Trophoblast cell (in vitro differentiated cells and primary cell): ENCODE results near the gene ANTXR1.

Experiments used
- DNase-seq, 2 donors: peaks; one replicate each; pipeline ENCODE4 v3.0.0-alpha.2; 2016
- H2AFZ ChIP-seq: 2 replicates; pipeline ENCODE4 v1.6.1; 2013; ENCODE audit warnings: low read length, moderate library complexity, mild to moderate bottlenecking; ENCODE audit not compliant: insufficient read depth, poor library complexity
- H2AK5ac ChIP-seq: 2 replicates; pipeline ENCODE4 v1.6.1; 2013; ENCODE audit warnings: mild to moderate bottlenecking, low read length
- H2BK120ac ChIP-seq: 2 replicates; pipeline ENCODE4 v1.6.1; 2013; ENCODE audit warnings: low read length, mild to moderate bottlenecking, moderate library complexity; ENCODE audit not compliant: insufficient read depth, poor library complexity
- H2BK12ac ChIP-seq: 2 replicates; pipeline ENCODE4 v1.6.1; 2013; ENCODE audit warnings: mild to moderate bottlenecking, low read length, moderate library complexity
- H2BK5ac ChIP-seq: 2 replicates; pipeline ENCODE4 v1.6.1; 2013; ENCODE audit warnings: low read length, low read depth, moderate library complexity, mild to moderate bottlenecking; ENCODE audit not compliant: poor library complexity
- H3K14ac ChIP-seq: 2 replicates; pipeline ENCODE4 v1.6.1; 2013; ENCODE audit warnings: mild to moderate bottlenecking, low read length
- H3K18ac ChIP-seq: 2 replicates; pipeline ENCODE4 v1.6.1; 2013; ENCODE audit warnings: mild to moderate bottlenecking, low read length
- H3K23ac ChIP-seq: 2 replicates; pipeline ENCODE4 v1.6.1; 2013; ENCODE audit warnings: low read length
- H3K27ac ChIP-seq: 2 replicates; pipeline ENCODE4 v1.5.1; 2013; ENCODE audit warnings: low read depth, mild to moderate bottlenecking, inconsistent platforms, low read length, moderate library complexity
- H3K27me3 ChIP-seq: 2 replicates; pipeline ENCODE4 v1.6.1; 2013; ENCODE audit warnings: inconsistent platforms, mild to moderate bottlenecking, low read length, moderate library complexity; ENCODE audit not compliant: insufficient read depth
- H3K36me3 ChIP-seq, 2 experiments: 1 replicate in 1 of 2; 2 replicates in 1 of 2; pipeline ENCODE4 v1.6.1; 2013; ENCODE audit warnings: low read length in 2 of 2, mild to moderate bottlenecking in 2 of 2, moderate library complexity in 1 of 2; ENCODE audit not compliant: insufficient read depth in 2 of 2, control insufficient read depth in 1 of 2
- H3K4ac ChIP-seq: 2 replicates; pipeline ENCODE4 v1.6.1; 2013; ENCODE audit warnings: low read depth, mild to moderate bottlenecking, low read length, moderate library complexity
- H3K4me1 ChIP-seq, 2 experiments: 1 replicate in 1 of 2; 2 replicates in 1 of 2; pipeline ENCODE4 v1.6.1; 2013; ENCODE audit warnings: low read length in 2 of 2, mild to moderate bottlenecking in 2 of 2, moderate library complexity in 1 of 2; ENCODE audit not compliant: insufficient read depth in 2 of 2, control insufficient read depth in 1 of 2
- H3K4me2 ChIP-seq: 2 replicates; pipeline ENCODE4 v1.6.1; 2013; ENCODE audit warnings: inconsistent platforms, mild to moderate bottlenecking, low read length, moderate library complexity
- H3K4me3 ChIP-seq: 2 replicates; pipeline ENCODE4 v1.5.1; 2013; ENCODE audit warnings: mild to moderate bottlenecking, low read depth, low read length, inconsistent platforms
- H3K79me1 ChIP-seq: one replicate; pipeline ENCODE4 v1.6.1; 2013; ENCODE audit warnings: low read length
- H3K79me2 ChIP-seq: 2 replicates; pipeline ENCODE4 v1.6.1; 2013; ENCODE audit warnings: low read length, mild to moderate bottlenecking; ENCODE audit not compliant: control insufficient read depth, insufficient read depth, poor library complexity
- H3K9ac ChIP-seq: 2 replicates; pipeline ENCODE4 v1.6.1; 2013; ENCODE audit warnings: mild to moderate bottlenecking, low read length
- H3K9me3 ChIP-seq: 2 replicates; pipeline ENCODE4 v1.6.1; 2013; ENCODE audit warnings: low read depth, mild to moderate bottlenecking, control low read depth, inconsistent platforms, low read length; ENCODE audit not compliant: insufficient read depth
- H4K12ac ChIP-seq: 2 replicates; pipeline ENCODE4 v1.6.1; 2013; ENCODE audit warnings: low read depth, mild to moderate bottlenecking, low read length, moderate library complexity
- H4K8ac ChIP-seq: 2 replicates; pipeline ENCODE4 v1.6.1; 2013; ENCODE audit warnings: low read depth, mild to moderate bottlenecking, low read length, moderate library complexity
- H4K91ac ChIP-seq: one replicate; pipeline ENCODE4 v1.6.1; 2013; ENCODE audit warnings: low read depth, mild to moderate bottlenecking, low read length, moderate library complexity
- WGBS: extraction: QIAGEN DNeasy Blood & Tissue Kit; methylation state at CpG from one replicate; pipeline ENCODE4 v1.1.7; 2013; ENCODE audit warnings: missing lambda C conversion rate; ENCODE audit not compliant: insufficient read length, insufficient coverage; ENCODE audit errors: extremely low coverage; 5-methylcytosine and 5-hydroxymethylcytosine counted together

Gene ANTXR1

GRCh38 chr2:68987021-68987503, 25.9 kb upstream of the ANTXR1 start:
- no peak overlapping the region for H3K4me2 ChIP-seq
- no CpG with 5 or more reads among the region's 5 CpGs for WGBS
- H3K27me3 ChIP-seq, result no peaks in the 10 kb centered on the region

GRCh38 chr2:68989035-68989434, 23.9 kb upstream of the ANTXR1 start:
- Histone ChIP-seq H2BK120ac (no peak overlapping the region), H3K36me3 (no peaks in the 10 kb centered on the region), H3K27me3 (no peaks in the 10 kb centered on the region), H3K9ac (no peak overlapping the region), H3K79me2 (no peaks in the 10 kb centered on the region), H3K18ac (no peak overlapping the region), H3K23ac (no peak overlapping the region), H3K9me3 (no peaks in the 10 kb centered on the region), H4K91ac (no peak overlapping the region), H3K79me1 (no peaks in the 10 kb centered on the region), H2BK5ac (no peak overlapping the region), H3K27ac (no peak overlapping the region), H3K4me1 (no peaks in the 10 kb centered on the region), H4K12ac (no peak overlapping the region), H3K14ac (no peak overlapping the region), H3K4ac (no peak overlapping the region), H2BK12ac (no peak overlapping the region), H2AK5ac (no peak overlapping the region), H4K8ac (no peak overlapping the region), H2AFZ (no peak overlapping the region), H3K4me2 (no peak overlapping the region), H3K4me3 (no peak overlapping the region)
- WGBS, result no CpG with 5 or more reads among the region's 5 CpGs
- no peak for DNase-seq

More at GRCh38 chr2:68987021-68987503, 25.9 kb upstream of the ANTXR1 start:
- no peak overlapping the region for H2BK5ac ChIP-seq
- H3K27ac ChIP-seq, result no peak overlapping the region
- H2BK120ac ChIP-seq, result no peak overlapping the region
- no peak overlapping the region for H3K14ac ChIP-seq
- H2AK5ac ChIP-seq, result no peak overlapping the region
- H3K4ac ChIP-seq, result no peak overlapping the region
- no peaks in the 10 kb centered on the region for H3K9me3 ChIP-seq
- no peaks in the 10 kb centered on the region for H3K36me3 ChIP-seq
- DNase-seq, result no peak
- H3K23ac ChIP-seq, result peak overlapping the region; percentile 27
- no peak overlapping the region for H2AFZ ChIP-seq
- H3K18ac ChIP-seq, result no peak overlapping the region
- H3K79me2 ChIP-seq, result no peaks in the 10 kb centered on the region
- H4K8ac ChIP-seq, result no peak overlapping the region
- H2BK12ac ChIP-seq, result no peak overlapping the region
- H3K9ac ChIP-seq, result no peak overlapping the region
- H3K4me3 ChIP-seq, result no peak overlapping the region
- no peak overlapping the region for H4K12ac ChIP-seq
- no peak overlapping the region for H4K91ac ChIP-seq
- H3K79me1 ChIP-seq, result no peaks in the 10 kb centered on the region
- no peaks in the 10 kb centered on the region for H3K4me1 ChIP-seq

GRCh38 chr2:68992341-68992740, 20.6 kb upstream of the ANTXR1 start:
- H3K4me3 ChIP-seq, result no peak overlapping the region
- H2BK5ac ChIP-seq, result no peak overlapping the region
- WGBS, result no CpG with 5 or more reads among the region's 5 CpGs
- no peaks in the 10 kb centered on the region for H3K79me2 ChIP-seq
- H3K79me1 ChIP-seq, result no peaks in the 10 kb centered on the region
- H3K27me3 ChIP-seq, result no peaks in the 10 kb centered on the region
- no peak overlapping the region for H4K91ac ChIP-seq
- no peak overlapping the region for H2BK120ac ChIP-seq
- H3K4me2 ChIP-seq, result no peak overlapping the region
- no peak overlapping the region for H4K12ac ChIP-seq
- DNase-seq, result no peak
- H2AK5ac ChIP-seq, result no peak overlapping the region
- H3K23ac ChIP-seq, result no peak overlapping the region
- no peak overlapping the region for H3K14ac ChIP-seq
- H3K9me3 ChIP-seq, result peaks cover 2% of the 10 kb centered on the region
- no peak overlapping the region for H3K18ac ChIP-seq
- H2BK12ac ChIP-seq, result no peak overlapping the region
- no peak overlapping the region for H3K27ac ChIP-seq
- H2AFZ ChIP-seq, result no peak overlapping the region
- no peak overlapping the region for H3K9ac ChIP-seq
- no peaks in the 10 kb centered on the region for H3K4me1 ChIP-seq
- no peak overlapping the region for H3K4ac ChIP-seq
- no peaks in the 10 kb centered on the region for H3K36me3 ChIP-seq
- H4K8ac ChIP-seq, result no peak overlapping the region

GRCh38 chr2:68992933-68993332, 20.0 kb upstream of the ANTXR1 start:
- Histone ChIP-seq H3K4me1 (no peaks in the 10 kb centered on the region), H2AFZ (no peak overlapping the region), H4K8ac (no peak overlapping the region), H2BK12ac (no peak overlapping the region), H2BK120ac (no peak overlapping the region), H3K79me1 (no peaks in the 10 kb centered on the region), H2BK5ac (no peak overlapping the region), H2AK5ac (no peak overlapping the region), H3K9ac (no peak overlapping the region), H3K9me3 (peaks cover 2% of the 10 kb centered on the region), H3K4ac (no peak overlapping the region), H4K12ac (no peak overlapping the region), H3K36me3 (no peaks in the 10 kb centered on the region), H3K27me3 (no peaks in the 10 kb centered on the region), H3K4me3 (no peak overlapping the region), H4K91ac (no peak overlapping the region), H3K18ac (no peak overlapping the region), H3K79me2 (no peaks in the 10 kb centered on the region), H3K27ac (no peak overlapping the region), H3K4me2 (no peak overlapping the region), H3K14ac (no peak overlapping the region), H3K23ac (no peak overlapping the region)
- DNase-seq, result no peak
- no CpG with 5 or more reads among the region's 3 CpGs for WGBS
